Psoas muscle (tissue), 8 donors: ENCODE results near the gene ITCH. TPM values are rescaled to one million over a fixed set of nuclear protein-coding genes. Genes with fewer than 3 reads are reported as not detected.
A peak's percentile ranks its signal among the peaks of the same experiment; 100 is the strongest.

ENCODE experiments used
- ATAC-seq, 4 donors: fragments of 200-7000 bp; cut with Tn5 transposase; one replicate each; pipeline ENCODE4 v1.9.1; 2020; ENCODE audit warnings: moderate library complexity in 3 of 4, mild to moderate bottlenecking in 2 of 4
- DNase-seq, 2 donors: peaks; one replicate each; pipeline ENCODE4 v3.0.0-alpha.2; 2020
- H3K27ac ChIP-seq: fragments of 200-600 bp; one replicate; pipeline ENCODE4 v1.8.0; 2022
- H3K27me3 ChIP-seq, 3 donors: fragments of 200-600 bp in 1 of 3; one replicate each; pipeline versions ENCODE4 v1.6.1 to v1.8.0; 2013 to 2022; ENCODE audit warnings: low read length in 2 of 3, mild to moderate bottlenecking in 2 of 3, moderate library complexity in 1 of 3; ENCODE audit not compliant: insufficient read depth in 3 of 3
- H3K36me3 ChIP-seq, 2 donors: fragments of 200-600 bp in 1 of 2; one replicate each; pipeline versions ENCODE4 v1.6.1 to v1.8.0; 2013 to 2022; ENCODE audit warnings: low read depth in 1 of 2, mild to moderate bottlenecking in 1 of 2, moderate library complexity in 1 of 2; ENCODE audit not compliant: insufficient read depth in 1 of 2
- H3K4me1 ChIP-seq: fragments of 200-600 bp; one replicate; pipeline ENCODE4 v1.8.0; 2022
- H3K4me3 ChIP-seq: fragments of 200-600 bp; one replicate; pipeline ENCODE4 v1.8.0; 2022; ENCODE audit warnings: mild to moderate bottlenecking
- H3K9me3 ChIP-seq: fragments of 200-600 bp; one replicate; pipeline ENCODE4 v1.8.0; 2022
- WGBS, 3 donors: extraction: QIAGEN DNeasy Blood & Tissue Kit; methylation state at CpG; one replicate each; pipeline versions ENCODE4 v1.1.6 to v1.1.7; 2013; 5-methylcytosine and 5-hydroxymethylcytosine counted together
- intact Hi-C, 2 donors: fragments of 100-400 bp; cut with DNase I; formaldehyde crosslinking; loops; one replicate each; pipeline versions ENCODE4 v1.11.0 to v1.14.2; 2022
- long read RNA-seq, 2 donors: library from polyadenylated mRNA; unstranded; transcript quantifications; one replicate each; pipeline ENCODE4 v2.0.0, GENCODE V29; 2021
- polyA plus RNA-seq, 3 donors: library from polyadenylated mRNA; stranded (reverse); fragments of 200-250 nt; gene quantifications; one replicate each; pipeline ENCODE4 v1.2.3, GENCODE V29; 2013
- total RNA-seq, 4 donors: library from RNA; stranded (reverse); fragmentation: NEBNext Ultra II Directional in 2 of 4; extraction: Animal tissue kit (Norgen Biotek cat#: 25700) in 2 of 4; gene quantifications; one replicate each; pipeline versions ENCODE4 v1.2.1 to v1.2.4, GENCODE V29; 2021 to 2023
- TF ChIP-seq, protein P1 (sequence below): fragments of 200-600 bp; IDR thresholded peaks from one replicate; pipeline ENCODE4 v1.8.0; 2022; ENCODE audit warnings: antibody characterized with exemption
- donor health status: healthy with polysubstance abuse.
- donor health status: DM: no; HTN: no; CAD: no; lungs with moderate emphysema.
- donor health status: Bipolar disorder and iron deficiency.
- donor health status: healthy.
- donor health status: DM: yes; HTN: yes; CAD: no.
- donor health status: DM: no; HTN: no; CAD: no.
- donor health status: DM: no; HTN: no; CAD: no.
- donor health status: DM: yes; HTN: yes; CAD: no.

ITCH gene
- total RNA-seq = 10 to 100 TPM; 36.9 to 50.3 (median 41.7) TPM
- polyA plus RNA-seq = 10 to 100 TPM; 10.1 to 35.1 (median 14.4) TPM
- long read RNA-seq, donor 1, full-length matches to known transcripts = 5 of 12 reads
- long read RNA-seq, donor 1, partial matches to known transcripts = 2 of 12 reads
- long read RNA-seq, donor 1, other reads (novel, unspliced or antisense) = 5 of 12 reads
- long read RNA-seq, donor 2, full-length matches to known transcripts = 9 of 21 reads
- long read RNA-seq, donor 2, partial matches to known transcripts = 4 of 21 reads
- long read RNA-seq, donor 2, other reads (novel, unspliced or antisense) = 8 of 21 reads

DNA sequence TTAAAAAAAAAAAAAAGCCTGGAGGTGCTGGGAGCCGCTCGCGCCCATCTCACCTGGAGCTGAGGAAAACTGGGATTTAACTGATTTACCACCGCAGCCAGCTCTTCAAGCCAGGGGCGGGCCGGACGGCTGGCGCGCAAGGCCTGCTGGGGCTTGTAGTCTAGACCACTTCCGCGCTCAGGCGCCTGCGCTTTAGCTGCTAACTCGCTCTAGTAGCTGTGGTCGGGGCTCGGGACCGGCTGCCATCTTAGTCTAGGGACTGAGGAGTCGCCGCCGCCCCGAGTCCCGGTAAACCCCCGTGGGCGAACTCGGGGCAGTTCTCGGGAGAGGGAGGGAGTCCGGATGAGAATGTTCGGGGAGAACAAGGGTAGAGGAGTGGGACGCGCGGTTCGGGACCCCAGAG, at the start of gene ITCH:
Gene ITCH, plus strand, starts transcription at position 212 of the 403 bp plus-strand sequence. CDS start 30,539 bp downstream, outside the sequence.
- Histone ChIP-seq H3K9me3 (no peaks in the 10 kb centered on the region), H3K27ac (peak within 1 kb of the TSS; percentile 90), H3K4me3 (peak within 1 kb of the TSS; percentile 97), H3K27me3 (no peaks in the 10 kb centered on the region), H3K36me3 (no peaks in the 10 kb centered on the region), H3K4me1 (peaks cover 25% of the 10 kb centered on the region)
- TF ChIP-seq, protein P1, sequence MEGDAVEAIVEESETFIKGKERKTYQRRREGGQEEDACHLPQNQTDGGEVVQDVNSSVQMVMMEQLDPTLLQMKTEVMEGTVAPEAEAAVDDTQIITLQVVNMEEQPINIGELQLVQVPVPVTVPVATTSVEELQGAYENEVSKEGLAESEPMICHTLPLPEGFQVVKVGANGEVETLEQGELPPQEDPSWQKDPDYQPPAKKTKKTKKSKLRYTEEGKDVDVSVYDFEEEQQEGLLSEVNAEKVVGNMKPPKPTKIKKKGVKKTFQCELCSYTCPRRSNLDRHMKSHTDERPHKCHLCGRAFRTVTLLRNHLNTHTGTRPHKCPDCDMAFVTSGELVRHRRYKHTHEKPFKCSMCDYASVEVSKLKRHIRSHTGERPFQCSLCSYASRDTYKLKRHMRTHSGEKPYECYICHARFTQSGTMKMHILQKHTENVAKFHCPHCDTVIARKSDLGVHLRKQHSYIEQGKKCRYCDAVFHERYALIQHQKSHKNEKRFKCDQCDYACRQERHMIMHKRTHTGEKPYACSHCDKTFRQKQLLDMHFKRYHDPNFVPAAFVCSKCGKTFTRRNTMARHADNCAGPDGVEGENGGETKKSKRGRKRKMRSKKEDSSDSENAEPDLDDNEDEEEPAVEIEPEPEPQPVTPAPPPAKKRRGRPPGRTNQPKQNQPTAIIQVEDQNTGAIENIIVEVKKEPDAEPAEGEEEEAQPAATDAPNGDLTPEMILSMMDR = no peak
- intact Hi-C loops = no loop called here
- ATAC-seq = peak; percentile 99 to 100 (median 100)
- 0 to 1% (median 0%) methylated on average over 25 to 32 of the region's 32 CpGs for WGBS, 3 donors
- DNase-seq = peak; percentile 95 to 98

DNA sequence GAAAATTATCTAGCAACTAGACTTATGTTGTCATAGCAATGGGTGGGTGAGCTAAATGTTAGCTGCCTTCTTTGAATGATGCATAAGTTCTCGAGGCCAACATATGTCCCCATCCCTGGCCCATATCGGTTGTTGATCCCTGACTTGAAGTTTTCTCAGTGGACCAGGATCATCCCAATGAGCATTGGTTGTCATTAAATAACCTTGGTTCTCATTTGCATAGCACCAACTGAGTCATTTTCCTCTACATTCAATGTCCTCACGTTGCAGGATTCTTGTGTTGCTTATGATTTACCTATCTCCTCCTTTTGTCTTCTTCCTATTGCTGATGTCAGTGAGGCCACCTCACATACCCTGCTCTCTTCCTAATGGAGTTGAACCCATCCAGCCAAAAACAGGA, 47.8 kb upstream of the ITCH start:
- peaks cover 5% of the 10 kb centered on the region for H3K4me1 ChIP-seq
- no peaks in the 10 kb centered on the region for H3K9me3 ChIP-seq
- 85 to 91% (median 86%) methylated on average over 3 of the region's 3 CpGs for WGBS, 3 donors
- H3K36me3 ChIP-seq = no peaks in the 10 kb centered on the region
- H3K4me3 ChIP-seq = no peak overlapping the region
- intact Hi-C loops = loop anchor here (10.0 kb wide), 4 partner anchors 160 to 460 kb away; partner anchors contain the start of gene TP53INP2 (in 1 of the 2)
- H3K27me3 ChIP-seq = peaks cover 0 to 11% (median 4%) of the 10 kb centered on the region in 3 donors
- DNase-seq = no peak
- TF ChIP-seq, protein P1 = no peak
- no peak overlapping the region for H3K27ac ChIP-seq
- ATAC-seq = no peak

DNA sequence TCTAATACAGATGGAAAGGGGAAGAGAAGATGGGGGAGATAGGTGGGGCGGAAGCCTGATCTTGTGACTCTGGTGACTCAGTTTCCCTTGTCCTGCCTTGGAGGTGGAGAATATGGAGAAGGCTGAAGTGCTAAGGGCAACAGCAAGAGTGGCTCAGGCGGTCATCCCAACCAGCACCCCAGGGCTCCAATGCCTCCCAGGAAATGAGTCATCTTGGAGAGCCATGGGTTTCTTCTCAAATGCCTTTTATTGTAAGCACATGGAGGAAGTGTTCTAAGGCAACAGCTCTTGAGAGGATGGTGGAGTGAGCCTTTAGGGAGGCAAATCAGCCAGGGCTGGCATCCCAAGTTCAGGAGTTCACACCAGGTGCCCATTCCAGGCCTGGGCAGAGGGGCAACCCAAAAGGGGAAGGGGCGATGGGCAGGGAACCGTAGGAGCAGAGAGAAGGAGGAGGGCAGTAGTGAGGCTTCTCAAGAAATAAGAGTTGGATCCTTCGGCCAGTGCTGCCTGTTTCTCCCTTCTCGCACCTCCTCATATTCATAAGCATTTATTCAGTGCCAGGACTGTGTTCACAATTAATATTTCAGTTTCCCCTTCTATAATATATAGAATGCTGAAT, 46.8 kb upstream of the ITCH start:
- 94 to 97% (median 94%) methylated on average over 6 of the region's 6 CpGs for WGBS, 3 donors
- intact Hi-C loops = loop anchor here (10.0 kb wide), 4 partner anchors 158 to 458 kb away; partner anchors contain the start of gene TP53INP2 (in 1 of the 2)
- no peak overlapping the region for H3K27ac ChIP-seq
- TF ChIP-seq, protein P1 = no peak
- H3K4me3 ChIP-seq = no peak overlapping the region
- peaks cover 5% of the 10 kb centered on the region for H3K4me1 ChIP-seq
- H3K9me3 ChIP-seq = no peaks in the 10 kb centered on the region
- H3K27me3 ChIP-seq = peaks cover 0 to 11% (median 3%) of the 10 kb centered on the region in 3 donors
- no peaks in the 10 kb centered on the region for H3K36me3 ChIP-seq
- ATAC-seq = no peak
- no peak for DNase-seq

DNA sequence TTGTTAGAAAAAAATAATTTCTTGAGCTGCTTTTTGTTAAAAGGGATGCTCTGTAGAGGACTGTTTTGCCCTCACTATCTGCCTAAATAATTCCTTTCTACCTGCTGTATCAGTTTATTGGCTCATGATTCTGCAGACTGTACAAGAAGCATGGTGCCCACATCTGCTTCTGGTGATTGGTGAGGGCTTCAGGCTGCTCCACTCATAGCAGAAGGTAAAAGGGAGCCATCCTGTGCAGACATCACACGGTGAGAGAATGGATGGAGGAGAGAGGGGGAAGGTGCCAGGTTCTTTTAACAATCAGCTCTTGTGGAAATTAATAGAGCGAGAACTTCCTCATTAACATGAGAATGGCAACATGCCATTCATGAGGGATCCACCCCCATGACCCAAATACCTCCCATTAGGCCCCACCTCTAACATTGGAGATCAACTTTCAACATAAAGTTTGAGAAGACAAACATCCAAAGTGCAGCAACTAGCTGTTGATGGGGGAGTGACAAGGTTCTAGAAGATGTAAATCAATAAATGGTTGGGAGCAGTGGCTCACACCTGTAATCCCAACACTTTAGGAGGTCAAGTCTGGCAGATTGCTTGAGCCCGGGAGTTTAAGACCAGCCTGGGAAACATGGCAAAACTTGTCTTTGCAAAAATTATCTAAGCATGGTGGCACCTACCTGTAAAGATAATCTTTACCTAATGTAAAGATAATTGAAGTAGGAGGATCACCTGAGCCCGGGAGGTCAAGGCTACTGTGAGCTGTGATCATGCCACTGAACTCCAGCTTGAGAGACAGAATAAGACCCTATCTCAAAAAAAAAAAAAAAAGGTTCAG, 44.2 kb upstream of the ITCH start:
- Histone ChIP-seq H3K4me3 (no peak overlapping the region), H3K4me1 (no peaks in the 10 kb centered on the region), H3K36me3 (no peaks in the 10 kb centered on the region), H3K27ac (no peak overlapping the region), H3K9me3 (no peaks in the 10 kb centered on the region), H3K27me3 (no peaks in the 10 kb centered on the region)
- TF ChIP-seq, protein P1 = no peak
- DNase-seq = no peak
- no peak for ATAC-seq
- intact Hi-C loops = loop anchor here (10.0 kb wide), 4 partner anchors 156 to 456 kb away; partner anchors contain the start of gene TP53INP2 (in 1 of the 2)
- WGBS, 3 donors = 64 to 77% (median 71%) methylated on average over 4 of the region's 4 CpGs
